RCC 7860 (cell line): ENCODE data around the gene ZBTB18.

ENCODE experiments used
- DNase-seq: peaks from one replicate; pipeline ENCODE4 v3.0.0-alpha.2; 2015; ENCODE audit warnings: low spot score
- FAIRE-seq: peaks from 2 replicates; lab custom pipeline; 2012; peaks lifted over from hg19 to GRCh38; lab: Jason Lieb, UNC

The ZBTB18 gene

DNA sequence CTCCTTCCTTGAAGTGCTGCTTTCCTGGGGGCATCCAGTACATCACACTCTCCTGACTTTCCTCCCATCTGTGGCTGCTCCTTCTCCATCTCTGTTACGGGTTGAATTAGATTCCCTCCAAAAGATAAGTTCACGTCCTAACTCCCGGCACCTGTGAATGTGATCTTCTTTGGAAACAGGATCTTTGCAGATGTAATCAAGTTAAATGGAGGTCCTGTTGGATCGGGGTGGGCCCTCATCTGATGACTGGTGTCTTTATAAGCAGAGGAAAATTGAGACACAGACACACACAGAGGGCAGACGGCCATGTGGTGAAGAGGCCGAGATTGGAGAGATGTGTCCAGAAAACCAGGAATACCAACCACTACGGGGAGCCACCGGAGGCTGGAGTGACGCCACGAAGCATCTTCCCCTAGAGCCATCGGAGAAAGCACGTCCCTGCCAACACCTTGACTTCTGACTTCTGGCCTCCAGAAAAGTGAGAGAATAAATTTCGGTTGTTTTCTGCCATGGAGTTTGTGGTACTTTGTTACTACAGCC lies 36.0 kb downstream of the ZBTB18 start:
- DNase-seq, result no peak
- FAIRE-seq, result no peak

DNA sequence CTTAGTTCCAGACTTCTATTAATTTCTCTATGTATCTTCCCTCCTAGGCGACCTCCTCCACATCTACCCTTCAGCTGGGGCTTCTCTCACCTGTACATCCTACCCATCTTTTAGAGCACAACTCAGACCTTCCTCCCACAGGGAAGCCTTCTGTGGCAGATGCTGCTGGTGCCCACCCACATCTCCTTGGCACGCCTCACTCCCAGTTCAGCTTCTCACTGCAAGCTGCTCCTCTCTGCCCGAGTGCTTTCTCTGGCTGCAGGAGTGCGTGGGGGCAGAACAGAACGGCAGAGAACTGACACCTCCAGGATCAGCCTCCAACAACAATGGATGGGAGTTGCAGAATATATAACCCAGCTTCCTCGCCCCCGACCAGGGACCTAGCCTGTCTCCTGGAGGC lies 36.5 kb downstream of the ZBTB18 start:
- no peak for DNase-seq
- FAIRE-seq, result no peak

DNA sequence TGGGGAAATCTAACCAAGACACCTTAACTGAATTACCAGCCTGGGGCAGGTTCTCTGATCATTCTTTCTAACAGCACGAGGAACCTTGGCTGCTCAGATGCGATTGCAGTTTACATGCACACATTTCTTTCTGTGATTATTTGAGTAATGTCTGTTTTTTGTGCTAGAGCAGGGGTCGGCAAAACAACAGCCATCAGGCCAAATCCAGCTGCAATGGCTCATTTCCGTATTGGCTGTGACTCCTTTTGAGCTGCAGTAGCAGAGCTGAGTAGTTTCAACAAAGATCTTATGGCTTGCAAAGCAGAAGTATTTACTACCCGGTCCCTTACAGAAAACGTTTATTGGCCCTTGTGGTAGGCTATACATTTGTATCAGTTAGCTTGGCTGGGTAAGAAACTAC lies 37.1 kb downstream of the ZBTB18 start:
- FAIRE-seq (no peak), DNase-seq (no peak)

DNA sequence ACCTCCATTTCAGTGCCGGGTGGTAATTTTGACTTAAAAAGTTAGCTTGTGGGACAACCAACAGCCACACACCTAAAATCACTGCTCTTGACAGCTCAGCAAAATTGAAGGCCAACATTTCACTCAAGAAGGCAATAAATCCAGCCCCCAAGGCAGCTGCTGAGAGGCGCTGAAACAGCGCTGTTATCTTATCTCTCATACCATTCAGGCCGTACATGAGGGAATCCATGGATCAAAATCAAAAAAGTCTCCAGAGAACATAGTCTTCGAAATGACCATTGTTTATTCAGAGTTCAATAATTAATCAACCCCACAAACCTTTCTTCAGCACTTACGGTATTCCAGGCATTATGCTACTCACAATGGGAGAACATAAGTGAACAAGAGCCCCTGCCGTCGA lies 38.5 kb downstream of the ZBTB18 start:
- DNase-seq (peak; percentile 10), FAIRE-seq (peak; percentile 44)

DNA sequence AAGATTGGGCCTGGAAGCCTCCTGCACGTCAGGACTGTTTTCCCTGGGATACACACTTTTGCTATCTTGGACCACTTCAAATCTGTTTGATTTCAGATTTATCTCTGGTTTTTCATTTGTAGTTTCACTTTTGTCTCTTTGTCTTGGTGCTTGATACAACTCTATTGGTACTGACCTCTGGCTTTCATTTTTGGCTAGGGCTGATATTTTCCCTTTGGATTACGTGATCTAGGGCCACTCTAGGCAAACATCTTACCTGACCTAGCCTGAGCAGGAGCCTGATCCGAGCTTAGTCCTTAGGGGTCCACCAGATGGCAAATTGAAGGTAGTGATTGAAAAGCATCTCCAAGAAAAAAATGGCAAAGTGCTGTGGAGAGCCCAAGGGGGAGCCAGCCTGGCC lies 39.6 kb downstream of the ZBTB18 start:
- DNase-seq, result no peak

DNA sequence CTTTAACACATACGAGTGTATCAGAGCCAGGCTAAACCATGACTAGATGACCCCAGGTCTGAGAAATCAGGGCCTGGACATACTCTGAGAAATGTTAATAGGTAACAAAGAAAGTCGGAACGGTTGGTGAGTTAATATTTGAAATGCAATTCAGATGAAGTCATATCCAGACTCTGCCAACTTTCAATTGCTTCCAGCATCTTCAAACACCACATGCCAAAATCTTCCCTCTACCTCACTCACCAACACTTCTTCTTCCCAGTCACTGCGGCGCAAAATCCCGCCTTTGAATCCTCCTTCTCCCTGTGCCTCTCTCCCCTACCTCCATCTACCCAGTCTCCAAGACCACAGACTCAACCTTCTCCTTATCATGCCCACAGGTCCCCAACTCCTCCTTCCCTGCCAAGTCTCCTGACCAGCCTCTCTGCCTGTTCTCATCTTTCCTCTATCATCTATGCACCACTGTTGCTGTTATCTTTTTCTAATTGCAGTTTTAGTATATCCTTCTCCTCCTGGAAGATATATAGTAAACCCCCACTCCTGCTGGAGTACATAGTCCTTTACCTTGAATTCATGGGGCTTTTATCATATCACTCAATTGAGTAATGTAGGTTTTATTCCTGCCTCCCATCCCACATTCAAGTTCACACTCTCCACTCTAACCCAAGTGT lies 41.3 kb downstream of the ZBTB18 start:
- DNase-seq (peak; percentile 96), FAIRE-seq (peak; percentile 98)

More for the DNA sequence above, 39.6 kb downstream of the ZBTB18 start:
- no peak for FAIRE-seq

DNA sequence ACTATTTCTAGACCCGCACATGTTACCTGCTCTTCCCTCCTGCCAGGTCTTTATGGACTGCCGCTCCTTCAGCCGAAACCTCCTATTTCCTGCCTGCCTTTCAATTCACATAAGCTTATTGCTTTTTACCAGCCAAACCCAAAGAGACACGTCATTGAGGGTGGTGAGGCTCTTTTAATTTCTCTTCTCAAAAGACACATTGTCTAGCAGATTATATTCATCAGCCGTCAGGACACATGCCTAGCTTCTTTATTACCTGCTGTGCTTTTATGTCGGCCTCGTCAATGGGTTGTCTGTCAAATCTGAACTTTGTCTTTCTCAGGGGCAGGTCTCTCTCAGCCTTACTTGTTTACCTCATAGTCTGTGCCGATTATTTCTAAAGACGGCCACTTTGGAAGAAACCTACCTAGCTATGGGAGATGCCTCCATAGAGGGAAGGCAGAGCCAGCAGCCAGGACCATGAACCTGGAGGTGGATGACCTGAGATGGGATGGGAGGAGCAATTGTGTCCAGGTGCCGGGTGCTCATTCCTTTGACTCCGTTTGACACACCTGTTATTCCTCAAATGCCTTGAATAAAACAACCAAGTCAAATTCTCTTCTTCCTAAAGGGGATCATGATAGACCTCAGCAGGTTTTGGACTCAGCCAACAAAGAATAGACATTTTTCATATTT lies 42.0 kb downstream of the ZBTB18 start:
- FAIRE-seq, result no peak
- DNase-seq, result peak; percentile 76

DNA sequence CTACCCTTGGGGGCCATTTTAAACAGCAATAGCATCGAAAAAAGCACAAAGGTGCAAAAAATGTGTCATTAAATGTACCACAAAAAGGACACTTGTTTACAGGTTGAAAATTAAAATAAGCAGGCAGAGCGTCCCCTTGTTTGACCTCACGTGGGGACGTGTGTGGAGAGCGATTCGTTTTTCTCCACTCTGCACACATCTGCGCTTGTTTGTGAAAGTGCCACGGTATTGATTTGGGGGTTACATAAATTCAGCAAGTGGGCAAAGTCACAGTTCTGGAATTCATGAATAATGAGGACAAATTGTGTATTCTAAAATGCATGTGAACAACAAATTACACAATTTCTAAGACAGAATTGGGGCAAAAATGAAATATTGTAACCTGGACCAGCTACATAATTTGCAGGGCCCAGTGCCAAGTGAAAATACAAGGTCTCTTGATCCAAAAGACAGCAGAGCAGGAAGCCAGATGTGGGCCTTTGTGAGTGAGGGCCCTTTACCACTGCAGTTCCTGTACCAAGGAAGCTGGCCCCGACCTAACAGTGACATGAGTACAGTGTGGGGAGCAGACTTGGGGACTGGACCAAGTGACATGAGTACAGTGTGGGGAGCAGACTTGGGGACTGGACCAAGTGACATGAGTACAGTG lies 43.9 kb downstream of the ZBTB18 start:
- DNase-seq (no peak), FAIRE-seq (no peak)

DNA sequence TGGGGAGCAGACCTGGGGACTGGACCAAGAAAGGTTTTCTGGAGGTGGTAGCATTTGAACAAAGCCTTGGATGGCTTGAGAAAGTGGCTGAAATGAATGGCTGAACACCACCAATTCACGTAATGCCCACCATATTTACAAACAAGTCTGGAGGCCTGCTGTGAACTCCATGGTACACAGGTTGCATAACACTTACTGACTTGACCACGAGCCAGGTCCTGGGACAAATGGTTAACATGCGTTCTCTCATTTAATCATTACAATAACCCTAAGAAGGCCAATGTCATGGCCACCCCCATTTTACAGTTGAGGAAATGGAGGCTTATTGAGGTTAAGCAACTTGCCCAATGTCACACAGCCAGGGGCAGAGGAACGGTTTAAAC lies 44.4 kb downstream of the ZBTB18 start:
- no peak for DNase-seq
- no peak for FAIRE-seq

DNA sequence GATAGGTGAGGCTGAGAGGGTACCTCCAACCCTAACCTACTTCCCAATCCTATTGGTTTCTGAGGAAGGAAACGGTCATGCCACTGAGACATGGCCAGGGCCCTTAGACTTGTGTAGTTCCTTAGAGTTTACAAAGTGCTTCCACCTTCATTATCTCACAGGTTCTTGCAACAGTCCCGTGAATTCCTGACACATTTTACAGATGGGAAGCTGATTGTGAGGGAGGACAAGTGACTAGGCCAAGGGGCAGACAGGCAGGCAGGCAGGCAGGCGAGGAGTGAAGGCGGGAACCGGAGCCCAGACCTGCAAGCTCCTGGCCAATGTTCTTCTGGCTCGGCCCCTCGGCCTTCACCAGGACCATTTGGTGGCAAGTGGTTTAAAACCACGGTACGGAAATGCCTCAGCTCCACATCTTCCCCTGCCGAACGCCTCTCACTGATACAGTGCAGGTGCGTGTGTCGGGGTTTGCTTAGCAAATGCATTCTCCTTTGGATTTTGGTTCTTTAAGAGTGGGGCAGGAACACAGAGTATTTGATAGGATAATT lies 45.1 kb downstream of the ZBTB18 start:
- DNase-seq (no peak), FAIRE-seq (no peak)

DNA sequence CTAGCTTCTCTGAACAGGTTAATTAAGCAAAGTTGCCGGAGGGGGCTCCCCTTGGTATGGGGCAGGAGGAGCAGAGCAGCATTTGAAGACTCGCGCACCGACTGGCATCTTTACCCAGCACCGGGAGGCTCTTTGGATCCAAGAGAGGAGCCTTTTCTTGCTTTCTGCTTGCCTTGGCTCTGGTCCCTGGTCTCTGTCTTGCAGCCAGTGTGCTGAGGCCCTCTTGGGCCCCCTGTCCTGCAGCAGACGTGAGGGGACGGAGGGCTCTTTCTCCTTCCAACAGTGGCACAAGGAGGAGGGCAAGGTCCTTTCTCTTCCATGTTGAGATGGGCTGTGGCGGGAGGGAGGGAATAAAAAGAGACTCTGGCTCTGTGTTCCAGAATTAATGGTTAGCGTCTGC lies 45.6 kb downstream of the ZBTB18 start:
- DNase-seq, result no peak
- no peak for FAIRE-seq

DNA sequence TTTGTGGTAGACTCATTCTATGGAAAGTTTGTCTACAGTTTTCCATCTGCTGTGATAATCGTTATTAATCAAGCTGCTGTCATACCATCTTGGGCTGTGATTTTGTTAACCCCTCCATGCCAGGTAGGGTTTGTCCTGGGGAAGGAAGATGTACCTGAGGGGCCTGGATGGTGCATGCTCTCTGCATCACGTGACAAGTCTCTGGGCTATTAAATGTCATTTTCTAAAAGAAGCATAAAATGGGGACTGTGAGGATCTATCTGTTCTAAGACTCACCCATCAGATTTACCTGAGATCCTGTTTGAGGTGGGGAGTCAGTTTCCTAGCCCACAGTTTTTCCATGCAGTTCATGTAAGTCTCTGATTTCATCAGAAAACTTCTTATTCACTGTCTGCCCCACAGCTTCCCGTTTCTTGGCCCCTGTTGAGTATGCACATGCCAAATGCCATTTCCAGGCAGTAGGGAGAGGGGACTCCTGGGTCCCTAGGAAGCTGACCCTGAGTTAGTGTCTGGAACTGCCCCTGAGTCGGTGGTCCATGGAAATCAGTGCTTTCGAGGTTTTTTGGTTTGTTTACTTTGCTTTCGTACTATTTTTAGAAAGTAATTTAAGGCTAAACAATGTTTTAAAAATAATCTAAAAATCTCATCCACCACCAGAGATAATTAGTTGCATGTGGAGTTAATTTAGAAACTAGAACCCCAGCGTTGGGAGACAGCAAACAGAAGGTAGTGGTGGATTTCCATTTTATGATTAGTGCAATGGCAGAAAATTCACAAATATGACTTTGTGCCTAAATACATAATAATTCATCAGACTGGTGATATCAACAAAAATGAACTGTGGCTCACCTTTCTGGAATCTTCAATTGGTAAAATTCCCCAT lies 46.7 kb downstream of the ZBTB18 start:
- DNase-seq (no peak), FAIRE-seq (no peak)

DNA sequence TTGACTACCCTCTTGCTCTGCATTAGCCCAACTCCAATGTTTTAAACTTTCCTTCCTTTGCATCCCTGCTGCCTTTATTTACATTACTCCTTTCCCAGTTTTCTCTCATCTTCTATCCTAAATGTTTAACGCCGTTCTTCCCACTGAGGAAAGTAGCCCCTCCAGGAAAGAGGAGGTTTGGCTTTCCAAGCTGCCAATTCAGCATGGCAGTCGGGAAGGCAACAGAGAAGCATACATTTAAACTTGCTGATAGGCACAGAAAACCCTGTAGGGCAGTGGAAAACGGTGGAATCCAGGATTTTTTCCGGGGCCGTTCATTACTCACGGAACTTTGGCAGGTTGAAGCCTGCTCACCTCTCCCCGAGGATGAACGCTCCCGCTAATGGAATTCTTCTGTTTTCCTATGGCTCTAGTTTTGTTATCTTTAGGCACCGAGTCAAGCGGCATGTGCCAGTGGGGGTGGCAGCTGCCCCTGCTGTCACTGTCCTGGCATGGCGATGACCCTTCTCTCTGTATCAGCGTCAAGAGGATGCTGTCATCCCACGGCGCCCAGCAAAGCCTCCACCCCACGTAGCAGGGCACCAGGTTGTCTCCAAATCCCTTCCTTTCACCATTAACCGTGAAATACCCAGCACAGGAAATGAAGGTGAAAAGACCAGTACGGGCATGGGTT lies 48.3 kb downstream of the ZBTB18 start:
- no peak for DNase-seq
- FAIRE-seq, result no peak

DNA sequence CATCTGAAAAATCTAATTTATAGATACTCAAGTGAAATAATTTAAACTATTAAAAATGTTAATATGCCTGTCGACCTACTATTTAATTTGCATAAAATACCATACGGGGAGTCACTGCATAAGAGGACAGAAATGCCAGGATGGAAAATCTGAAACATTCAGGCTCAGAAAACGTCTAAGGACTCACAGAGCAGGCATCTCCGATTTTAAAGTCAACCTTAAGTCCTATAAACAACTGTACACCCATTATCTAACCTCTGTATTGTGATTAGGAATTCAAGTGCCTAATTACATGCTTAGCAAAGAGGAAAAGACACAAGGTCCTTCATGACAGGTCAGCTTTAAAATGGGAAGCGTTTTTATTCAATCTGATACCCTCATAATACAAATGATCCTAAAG lies 49.2 kb downstream of the ZBTB18 start:
- FAIRE-seq (no peak), DNase-seq (no peak)

DNA sequence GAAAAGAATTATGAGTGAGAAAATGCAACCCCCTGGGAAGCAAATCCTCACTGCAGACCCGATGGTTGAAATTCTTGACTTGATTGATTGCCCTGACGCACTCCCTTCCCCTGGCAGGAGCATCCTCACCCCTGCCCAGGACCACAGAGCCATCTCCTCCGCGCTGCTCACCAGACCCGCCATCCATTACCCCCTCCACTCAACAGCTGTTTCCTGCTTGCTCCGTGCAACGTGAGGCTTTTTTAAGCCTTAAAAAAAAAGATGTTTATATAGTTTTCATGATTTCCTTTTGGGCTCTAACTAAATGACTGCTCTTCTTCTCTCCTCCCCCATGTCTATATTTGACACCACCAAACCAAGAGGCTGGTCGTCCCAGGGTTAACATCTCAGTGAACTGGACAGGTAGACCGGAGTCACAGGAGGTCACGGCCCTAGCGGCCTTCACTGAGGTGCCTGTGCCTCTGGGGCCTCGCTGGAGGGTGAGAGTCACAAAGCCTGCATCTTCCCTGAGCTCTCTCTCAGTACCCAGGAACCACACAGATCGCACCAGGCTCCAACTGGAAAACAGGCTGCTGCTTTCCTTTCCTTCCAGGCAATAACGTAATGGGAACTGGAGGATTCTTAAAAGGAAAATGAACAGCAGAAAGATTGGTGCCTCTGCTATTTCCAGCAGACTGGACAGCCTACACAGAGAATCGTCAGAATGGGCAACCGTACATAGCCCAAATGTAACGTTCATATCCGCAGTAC lies 49.8 kb downstream of the ZBTB18 start:
- FAIRE-seq (no peak), DNase-seq (no peak)

DNA sequence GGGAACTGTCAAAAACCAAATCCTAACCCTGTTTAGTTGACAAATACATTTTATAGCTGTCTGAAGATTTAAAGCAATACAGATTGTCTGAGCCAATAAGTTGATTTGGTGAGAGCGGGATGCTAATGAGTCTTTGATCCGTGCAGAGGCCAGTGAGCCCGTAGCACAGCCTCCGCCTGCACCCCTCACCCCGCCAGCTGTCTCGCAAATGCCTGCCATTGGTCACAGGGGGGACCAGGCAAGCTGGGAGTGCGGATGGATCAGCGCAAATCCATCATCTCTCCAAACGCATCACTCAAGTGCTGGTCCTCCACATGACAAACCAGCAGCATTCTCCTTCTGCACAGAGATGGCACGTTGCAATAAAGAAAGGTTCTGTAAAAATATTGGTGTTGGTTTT lies 51.0 kb downstream of the ZBTB18 start:
- DNase-seq (no peak), FAIRE-seq (no peak)

DNA sequence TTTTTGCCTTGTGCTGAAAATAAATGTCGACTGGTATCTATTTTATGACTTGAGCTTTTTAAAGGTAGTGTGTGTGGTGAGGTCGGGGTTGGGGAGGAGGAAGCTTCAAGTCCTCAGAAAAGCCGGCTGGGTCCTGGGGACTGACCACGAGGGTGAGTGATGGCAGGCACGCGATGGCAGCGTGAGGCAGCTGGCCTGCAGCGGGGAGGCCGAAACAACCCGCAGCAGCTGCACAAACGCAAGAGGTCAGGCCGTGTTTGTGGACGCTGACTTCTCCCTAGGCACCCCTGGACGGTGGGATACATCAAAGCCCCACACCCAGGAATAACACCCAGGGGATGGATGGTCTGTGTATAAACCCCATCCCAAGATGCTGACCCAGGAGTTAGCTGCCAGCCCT lies 51.4 kb downstream of the ZBTB18 start:
- FAIRE-seq, result no peak
- no peak for DNase-seq

DNA sequence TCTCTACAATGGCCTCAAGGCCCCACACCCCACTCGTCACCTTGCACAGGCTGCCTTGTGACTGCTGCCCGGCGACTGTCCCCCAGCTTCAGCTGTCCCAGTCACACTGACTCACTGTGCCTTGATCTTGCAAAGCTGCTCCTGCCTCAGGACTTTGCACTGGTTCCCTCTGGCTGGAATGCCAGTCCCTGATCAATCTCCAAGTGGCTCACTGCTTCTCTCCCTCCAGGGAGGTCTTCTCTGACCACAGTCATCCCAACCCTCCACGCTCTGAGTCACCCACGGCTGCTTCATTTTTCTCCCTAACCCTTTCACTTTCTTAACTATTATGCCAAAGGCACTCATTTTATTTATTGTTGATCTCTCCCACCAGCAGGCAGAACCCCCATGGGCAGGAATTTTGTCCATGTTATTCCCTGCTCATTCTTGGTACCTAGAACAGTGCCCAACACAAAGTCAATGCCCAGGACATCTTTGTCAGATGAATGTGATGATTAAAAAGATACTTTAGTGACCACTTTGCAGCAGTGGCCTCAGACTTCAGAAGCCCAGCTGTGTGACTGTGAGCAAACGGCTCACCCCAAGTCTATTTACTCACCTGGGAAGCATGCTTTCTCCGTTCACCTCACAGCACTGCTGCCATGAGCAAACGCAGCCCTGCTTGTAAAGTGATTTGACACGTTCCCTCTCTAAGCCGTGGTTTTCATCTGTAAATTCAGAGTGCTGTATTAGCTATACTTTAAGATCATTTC lies 53.4 kb downstream of the ZBTB18 start:
- FAIRE-seq (peak; percentile 98), DNase-seq (peak; percentile 99)

DNA sequence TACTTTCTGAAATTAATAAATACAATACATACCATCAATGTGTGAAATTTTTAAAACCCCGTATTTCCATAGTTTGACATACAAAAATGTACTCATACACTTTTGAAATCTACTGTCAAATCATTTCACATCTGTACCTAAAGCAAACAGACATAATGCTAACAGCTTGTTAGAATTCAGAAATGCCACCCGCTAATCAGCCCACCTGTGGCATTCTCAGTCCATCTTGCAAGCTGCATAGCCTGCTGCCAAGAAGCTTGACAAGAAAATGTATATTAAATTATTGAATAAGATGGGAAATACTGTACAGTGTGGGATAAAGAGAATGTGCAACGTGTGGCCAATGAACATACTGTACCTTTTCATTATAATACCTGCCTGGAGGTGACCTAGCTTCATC lies 55.1 kb downstream of the ZBTB18 start:
- FAIRE-seq (no peak), DNase-seq (no peak)
